Panc1 (cell line): ENCODE data around the gene DGKZ. TPM values are rescaled to one million over a fixed set of nuclear protein-coding genes. Genes with fewer than 3 reads are reported as not detected.

ENCODE experiments used
- ATAC-seq: fragments of 200-7000 bp; cut with Tn5 transposase; 2 replicates; pipeline ENCODE4 v1.9.1; 2020; ENCODE audit warnings: mild to moderate bottlenecking, moderate library complexity
- BruUV-seq: library from RNA; stranded (reverse); fragments of 400-500 nt; replicated peaks from 2 replicates; lab custom pipeline; 2021; lab: Mats Ljungman, UMichigan
- CTCF ChIA-PET: fragments of 300-600 bp; sonication (Branson Sonifier 250); formaldehyde crosslinking; loops from one replicate; lab custom pipeline; 2022; ENCODE audit warnings: antibody characterized with exemption; lab: Charles Lee
- POLR2A ChIA-PET: fragments of 300-600 bp; sonication (Branson Sonifier 250); formaldehyde crosslinking; loops from one replicate; lab custom pipeline; 2022; ENCODE audit warnings: antibody characterized with exemption; lab: Charles Lee
- DNase-seq: peaks from one replicate; pipeline ENCODE4 v3.0.0-alpha.2; 2010; ENCODE audit warnings: low read depth, low spot score
- H3K27ac ChIP-seq: 2 replicates; pipeline ENCODE4 v1.5.1; 2011; ENCODE audit warnings: mild to moderate bottlenecking, low read length, inconsistent platforms
- H3K27me3 ChIP-seq: fragments of 200-500 bp; sonication (Bioruptor generic); 2 replicates; pipeline ENCODE4 v1.6.0; 2014; ENCODE audit warnings: low read length, inconsistent platforms; ENCODE audit not compliant: control insufficient read depth, insufficient read depth
- H3K36me3 ChIP-seq: fragments of 200-500 bp; sonication (Bioruptor generic); 2 replicates; pipeline ENCODE4 v1.5.1; 2014; ENCODE audit warnings: inconsistent platforms, mild to moderate bottlenecking, low read length, moderate library complexity; ENCODE audit not compliant: control insufficient read depth, insufficient read depth
- H3K4me1 ChIP-seq: 2 replicates; pipeline ENCODE4 v1.5.1; 2011; ENCODE audit warnings: inconsistent platforms, mild to moderate bottlenecking, low read length, moderate library complexity; ENCODE audit not compliant: control insufficient read depth, insufficient read depth
- H3K4me3 ChIP-seq, 2 experiments: 2 replicates each; pipeline ENCODE4 v1.5.1; 2011 to 2012; ENCODE audit warnings: low read depth in 2 of 2, low read length in 2 of 2, mild to moderate bottlenecking in 2 of 2, inconsistent platforms in 1 of 2, moderate library complexity in 1 of 2
- H3K9me3 ChIP-seq: fragments of 200-500 bp; sonication (Bioruptor generic); 2 replicates; pipeline ENCODE4 v1.5.1; 2014; ENCODE audit warnings: low read depth, mild to moderate bottlenecking, inconsistent platforms, low read length, moderate library complexity; ENCODE audit not compliant: control insufficient read depth, insufficient read depth
- POLR2AphosphoS5 ChIP-seq: IDR thresholded peaks from 2 replicates; pipeline ENCODE4 v1.6.1; 2012; ENCODE audit warnings: mild to moderate bottlenecking, low read depth, low read length, moderate library complexity
- REST ChIP-seq, 2 experiments: IDR thresholded peaks; 2 replicates each; pipeline ENCODE4 v1.6.1; 2011 to 2012; ENCODE audit warnings: low read depth in 2 of 2, control low read depth in 1 of 2, low read length in 1 of 2, mild to moderate bottlenecking in 1 of 2, moderate library complexity in 1 of 2; ENCODE audit not compliant: insufficient read depth in 1 of 2
- SIN3A ChIP-seq: IDR thresholded peaks from 2 replicates; pipeline ENCODE4 v1.6.1; 2012; ENCODE audit warnings: low read depth, mild to moderate bottlenecking, low read length, moderate library complexity, borderline replicate concordance; ENCODE audit not compliant: insufficient read depth
- TCF7L2 ChIP-seq: IDR thresholded peaks from 2 replicates; pipeline ENCODE4 v1.6.1; 2011; ENCODE audit warnings: mild to moderate bottlenecking, low read depth, low read length, inconsistent platforms
- in situ Hi-C: cut with HindIII; loops from 2 replicates; pipeline ENCODE4 v1.10.0; 2016; ENCODE audit warnings: low sequenced_read_pairs, low pct_unique_long_range_greater_than_20kb
- intact Hi-C: fragments of 100-400 bp; cut with micrococcal nuclease; formaldehyde crosslinking; loops from one replicate; pipeline ENCODE4 v1.10.0; 2022; ENCODE audit not compliant: unreplicated experiment
- total RNA-seq: library from RNA; stranded (reverse); gene quantifications from one replicate; pipeline ENCODE4 v1.2.1, GENCODE V29; 2021; ENCODE audit not compliant: unreplicated experiment
- TF ChIP-seq, protein P1 (sequence below): fragments of 450-650 bp; IDR thresholded peaks from 2 replicates; pipeline ENCODE4 v1.5.1; 2017; ENCODE audit warnings: mild to moderate bottlenecking

DGKZ gene
- total RNA-seq, 1 experiment from 2014 or later = 104 TPM

- H3K27ac ChIP-seq = no peak overlapping the region
- H3K27me3 ChIP-seq = no peaks in the 10 kb centered on the region
- no peaks in the 10 kb centered on the region for H3K36me3 ChIP-seq
- no peak overlapping the region for H3K4me3 ChIP-seq
- DNase-seq = no peak
- TF ChIP-seq POLR2AphosphoS5 (no peak), REST (IDR thresholded peaks at IDR 0.05; ENCODE audit: insufficient read depth in 1 of 2, low read depth in 2 of 2, low read length in 1 of 2) (no peak), TCF7L2 (no peak), SIN3A (no peak)
- TF ChIP-seq, protein P1, sequence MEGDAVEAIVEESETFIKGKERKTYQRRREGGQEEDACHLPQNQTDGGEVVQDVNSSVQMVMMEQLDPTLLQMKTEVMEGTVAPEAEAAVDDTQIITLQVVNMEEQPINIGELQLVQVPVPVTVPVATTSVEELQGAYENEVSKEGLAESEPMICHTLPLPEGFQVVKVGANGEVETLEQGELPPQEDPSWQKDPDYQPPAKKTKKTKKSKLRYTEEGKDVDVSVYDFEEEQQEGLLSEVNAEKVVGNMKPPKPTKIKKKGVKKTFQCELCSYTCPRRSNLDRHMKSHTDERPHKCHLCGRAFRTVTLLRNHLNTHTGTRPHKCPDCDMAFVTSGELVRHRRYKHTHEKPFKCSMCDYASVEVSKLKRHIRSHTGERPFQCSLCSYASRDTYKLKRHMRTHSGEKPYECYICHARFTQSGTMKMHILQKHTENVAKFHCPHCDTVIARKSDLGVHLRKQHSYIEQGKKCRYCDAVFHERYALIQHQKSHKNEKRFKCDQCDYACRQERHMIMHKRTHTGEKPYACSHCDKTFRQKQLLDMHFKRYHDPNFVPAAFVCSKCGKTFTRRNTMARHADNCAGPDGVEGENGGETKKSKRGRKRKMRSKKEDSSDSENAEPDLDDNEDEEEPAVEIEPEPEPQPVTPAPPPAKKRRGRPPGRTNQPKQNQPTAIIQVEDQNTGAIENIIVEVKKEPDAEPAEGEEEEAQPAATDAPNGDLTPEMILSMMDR = no peak
- peaks cover 13% of the 10 kb centered on the region for H3K4me1 ChIP-seq
- no peaks in the 10 kb centered on the region for H3K9me3 ChIP-seq
- ChIA-PET POLR2A (no interaction called here), CTCF (interaction anchor here (0.6 kb wide), 1 partner anchor 23 kb away, joined by 3 read pairs; no protein-coding TSS in a partner anchor)
- intact Hi-C loops = no loop called here
- no TSS peak for BruUV-seq
- in situ Hi-C loops = no loop called here
- ATAC-seq = no peak
Measured at GRCh38 chr11:46376258-46377050, 29.2 kb downstream of the DGKZ start.

DNA sequence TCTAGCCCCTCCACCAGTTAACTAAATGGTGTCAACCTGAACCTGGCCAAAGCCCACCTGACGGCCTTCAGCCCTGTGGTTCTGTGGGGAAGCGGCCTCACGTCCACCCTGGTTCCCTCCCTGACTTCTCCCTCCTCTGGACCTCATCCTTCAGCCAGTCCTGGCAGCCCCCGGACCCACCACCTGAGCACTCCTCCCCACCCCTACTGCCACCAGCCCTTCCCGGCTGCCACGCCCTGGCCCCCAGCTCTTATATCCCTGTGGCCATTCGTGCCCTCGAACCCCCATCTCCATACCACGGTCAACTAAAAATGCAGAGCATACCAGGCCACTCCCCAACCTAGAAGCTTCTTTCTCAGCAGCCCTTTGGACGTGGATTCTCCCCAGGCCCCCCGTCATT lies 30.0 kb downstream of the DGKZ start:
- no peak overlapping the region for H3K27ac ChIP-seq
- peaks cover 13% of the 10 kb centered on the region for H3K4me1 ChIP-seq
- intact Hi-C loops = no loop called here
- no peaks in the 10 kb centered on the region for H3K9me3 ChIP-seq
- DNase-seq = no peak
- ChIA-PET CTCF (interaction anchor here (0.6 kb wide), 1 partner anchor 22 kb away, joined by 3 read pairs; no protein-coding TSS in a partner anchor), POLR2A (no interaction called here)
- H3K27me3 ChIP-seq = no peaks in the 10 kb centered on the region
- no peak overlapping the region for H3K4me3 ChIP-seq
- in situ Hi-C loops = no loop called here
- no peaks in the 10 kb centered on the region; the same call in 1 of the 2 replicates for H3K36me3 ChIP-seq
- ATAC-seq = no peak
- TF ChIP-seq SIN3A (no peak), REST (IDR thresholded peaks at IDR 0.05; ENCODE audit: insufficient read depth in 1 of 2, low read depth in 2 of 2, low read length in 1 of 2) (no peak), POLR2AphosphoS5 (no peak), TCF7L2 (no peak)
- TF ChIP-seq, protein P1 = no peak
- no TSS peak for BruUV-seq
